ENCODE data around the gene RGS7. TPM values are rescaled to one million over a fixed set of nuclear protein-coding genes. Genes with fewer than 3 reads are reported as not detected.

Gene RGS7
- total RNA-seq, 4 donors from 2014 or later, result not detected

- TF ChIP-seq CTCF (IDR thresholded peaks at IDR 0.05 in 4 of 5, conservative IDR thresholded peaks at IDR 0.05 in 1 of 5), result no peak
- TF ChIP-seq POLR2A (IDR thresholded peaks at IDR 0.05), result no peak
- no peaks in the 10 kb centered on the region for H3K27me3 ChIP-seq
- H3K27ac ChIP-seq, result no peak overlapping the region
- H3K36me3 ChIP-seq, result no peaks in the 10 kb centered on the region
- intact Hi-C loops (cut with DNase I; ENCODE audit: low total_unique reads), result no loop called here
- H3K4me3 ChIP-seq, result no peak overlapping the region
- in situ Hi-C loops (cut with MboI; ENCODE audit: low sequenced_read_pairs in 4 of 4), result no loop called here
- no peaks in the 10 kb centered on the region for H3K4me1 ChIP-seq
- DNase-seq (no peak), ATAC-seq (no peak)
- H3K9me3 ChIP-seq, result no peaks in the 10 kb centered on the region
Measured at GRCh38 chr1:241130881-241131280, 226.1 kb downstream of the RGS7 start.

GRCh38 chr1:241129207-241129960 is 227.6 kb downstream of the RGS7 start:
- no peak for ATAC-seq
- Histone ChIP-seq H3K27me3 (no peaks in the 10 kb centered on the region), H3K36me3 (no peaks in the 10 kb centered on the region), H3K27ac (no peak overlapping the region), H3K4me3 (no peak overlapping the region), H3K4me1 (no peaks in the 10 kb centered on the region), H3K9me3 (no peaks in the 10 kb centered on the region)
- intact Hi-C loops (cut with DNase I; ENCODE audit: low total_unique reads) (no loop called here), in situ Hi-C loops (cut with MboI; ENCODE audit: low sequenced_read_pairs in 4 of 4) (no loop called here)
- DNase-seq, result no peak
- TF ChIP-seq CTCF (IDR thresholded peaks at IDR 0.05 in 4 of 5, conservative IDR thresholded peaks at IDR 0.05 in 1 of 5), result no peak
- TF ChIP-seq POLR2A (IDR thresholded peaks at IDR 0.05), result no peak

GRCh38 chr1:241125286-241125685 is 231.7 kb downstream of the RGS7 start:
- Histone ChIP-seq H3K4me1 (no peaks in the 10 kb centered on the region), H3K27ac (no peak overlapping the region), H3K9me3 (no peaks in the 10 kb centered on the region), H3K4me3 (no peak overlapping the region), H3K36me3 (no peaks in the 10 kb centered on the region), H3K27me3 (no peaks in the 10 kb centered on the region)
- TF ChIP-seq CTCF (IDR thresholded peaks at IDR 0.05 in 4 of 5, conservative IDR thresholded peaks at IDR 0.05 in 1 of 5) (no peak), POLR2A (IDR thresholded peaks at IDR 0.05) (no peak)
- DNase-seq (no peak), ATAC-seq (no peak)
- in situ Hi-C loops (cut with MboI; ENCODE audit: low sequenced_read_pairs in 4 of 4), result no loop called here
- intact Hi-C loops (cut with DNase I; ENCODE audit: low total_unique reads), result no loop called here

DNA sequence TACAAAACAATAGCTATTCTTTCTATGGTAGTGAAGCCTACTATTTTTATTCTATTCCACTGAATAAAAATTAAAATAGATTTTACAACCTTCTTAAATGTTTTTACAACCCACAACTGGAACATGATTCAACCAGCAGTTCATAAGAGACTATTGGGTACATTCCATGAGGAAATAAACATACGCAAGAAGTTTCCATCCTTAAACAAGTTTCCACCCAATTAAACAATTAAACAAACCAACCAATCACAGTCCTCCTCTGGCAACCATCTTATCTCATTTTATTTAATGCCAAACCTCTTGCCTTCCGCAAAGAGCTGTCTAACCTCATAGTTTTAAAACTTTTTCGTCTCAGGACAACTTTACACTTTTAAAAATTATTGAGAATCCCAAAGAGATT is 239.0 kb downstream of the RGS7 start:
- Histone ChIP-seq H3K27ac (no peak overlapping the region), H3K27me3 (no peaks in the 10 kb centered on the region), H3K9me3 (no peaks in the 10 kb centered on the region), H3K4me3 (no peak overlapping the region), H3K4me1 (no peaks in the 10 kb centered on the region), H3K36me3 (no peaks in the 10 kb centered on the region)
- intact Hi-C loops (cut with DNase I; ENCODE audit: low total_unique reads), result no loop called here
- no peak for DNase-seq
- ATAC-seq, result no peak
- in situ Hi-C loops (cut with MboI; ENCODE audit: low sequenced_read_pairs in 4 of 4), result no loop called here
- TF ChIP-seq POLR2A (IDR thresholded peaks at IDR 0.05) (no peak), CTCF (IDR thresholded peaks at IDR 0.05 in 4 of 5, conservative IDR thresholded peaks at IDR 0.05 in 1 of 5) (no peak)

- Histone ChIP-seq H3K9me3 (no peaks in the 10 kb centered on the region), H3K27ac (no peak overlapping the region), H3K27me3 (no peaks in the 10 kb centered on the region), H3K4me1 (no peaks in the 10 kb centered on the region), H3K4me3 (no peak overlapping the region), H3K36me3 (no peaks in the 10 kb centered on the region)
- DNase-seq (no peak), ATAC-seq (no peak)
- TF ChIP-seq CTCF (IDR thresholded peaks at IDR 0.05 in 4 of 5, conservative IDR thresholded peaks at IDR 0.05 in 1 of 5), result no peak
- no peak for TF ChIP-seq POLR2A (IDR thresholded peaks at IDR 0.05)
- in situ Hi-C loops (cut with MboI; ENCODE audit: low sequenced_read_pairs in 4 of 4), result no loop called here
- intact Hi-C loops (cut with DNase I; ENCODE audit: low total_unique reads), result no loop called here
Measured at GRCh38 chr1:241115784-241116183, 241.2 kb downstream of the RGS7 start.
